Vagina (tissue), 2 donors: ENCODE measurements around the gene NEB. TPM values are rescaled to one million over a fixed set of nuclear protein-coding genes. Genes with fewer than 3 reads are reported as not detected.
"Not testable (repeated sequence)": the region's sequence is repeated elsewhere in the genome, so short reads cannot be mapped to it uniquely, and the experiment has no call there.

Experiments used
- DNase-seq, 2 donors: peaks; one replicate each; pipeline ENCODE4 v3.0.0-alpha.2; 2017; ENCODE audit errors: extremely low spot score in 2 of 2
- H3K27ac ChIP-seq: fragments of 200-600 bp; sonication (generic); one replicate; pipeline ENCODE4 v1.5.1; 2019
- H3K27me3 ChIP-seq: fragments of 200-600 bp; sonication (generic); one replicate; pipeline ENCODE4 v1.5.1; 2019
- H3K36me3 ChIP-seq, 2 donors: fragments of 200-600 bp; sonication (generic); one replicate each; pipeline ENCODE4 v1.5.1; 2017 to 2019
- H3K4me1 ChIP-seq: fragments of 200-600 bp; sonication (generic); one replicate; pipeline ENCODE4 v1.5.1; 2019
- H3K4me3 ChIP-seq, 2 donors: fragments of 200-600 bp; sonication (generic); 1 replicate in 1 of 2; 2 replicates in 1 of 2; pipeline ENCODE4 v1.5.1; 2016 to 2019
- H3K9me3 ChIP-seq: fragments of 200-600 bp; sonication (generic); one replicate; pipeline ENCODE4 v1.5.1; 2019
- POLR2A ChIP-seq, 2 donors: fragments of 450-650 bp; IDR thresholded peaks; one replicate each; pipeline ENCODE4 v1.6.1; 2017; ENCODE audit warnings: antibody characterized with exemption in 2 of 2, mild to moderate bottlenecking in 2 of 2, moderate library complexity in 2 of 2
- POLR2AphosphoS5 ChIP-seq, 2 donors: sonication (generic); formaldehyde crosslinking; IDR thresholded peaks; one replicate each; pipeline ENCODE4 v1.9.0; 2017; ENCODE audit warnings: antibody characterized with exemption in 2 of 2, mild to moderate bottlenecking in 2 of 2, low read depth in 1 of 2; ENCODE audit not compliant: insufficient read depth in 1 of 2
- intact Hi-C: fragments of 100-400 bp; cut with DNase I; formaldehyde crosslinking; loops from one replicate; pipeline ENCODE4 v1.15.1; 2023
- total RNA-seq: library from RNA; depleted of rRNA; stranded (reverse); fragments of >200 nt; gene quantifications from one replicate; pipeline ENCODE4 v1.2.3, GENCODE V29; 2016
- TF ChIP-seq, protein P1 (sequence below), 3 experiments: fragments of 450-650 bp in 2 of 3; fragments of 200-600 bp in 1 of 3; sonication (generic) in 1 of 3; IDR thresholded peaks; one replicate each; pipeline ENCODE4 v1.5.1; 2017 to 2019; ENCODE audit warnings: antibody characterized with exemption in 3 of 3, mild to moderate bottlenecking in 2 of 3, moderate library complexity in 2 of 3

NEB gene
- total RNA-seq, 1 donor from 2014 or later = 0.98 TPM

DNA sequence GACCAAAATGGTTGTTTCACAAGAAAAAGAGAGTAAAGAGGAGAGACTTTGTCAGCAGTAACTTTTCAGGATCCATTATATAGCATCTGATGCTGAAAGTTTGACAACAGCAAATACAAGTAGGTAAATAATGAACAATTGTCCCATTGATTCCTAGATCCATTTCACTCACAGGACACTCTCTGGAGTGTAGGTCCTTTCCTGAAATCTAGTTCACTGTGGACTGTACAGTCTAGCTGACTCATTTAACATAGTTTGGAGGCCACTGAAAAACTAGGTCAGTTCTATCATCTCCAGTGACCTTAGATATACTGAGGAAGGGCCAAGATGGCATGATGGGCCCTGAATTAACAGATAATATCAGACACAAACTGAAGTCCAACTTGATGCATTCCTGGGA is 19.3 kb upstream of the NEB start:
- no peaks in the 10 kb centered on the region for H3K4me1 ChIP-seq
- no peak for TF ChIP-seq POLR2AphosphoS5 (IDR thresholded peaks at IDR 0.05; ENCODE audit: insufficient read depth in 1 of 2, low read depth in 1 of 2)
- TF ChIP-seq, protein P1, sequence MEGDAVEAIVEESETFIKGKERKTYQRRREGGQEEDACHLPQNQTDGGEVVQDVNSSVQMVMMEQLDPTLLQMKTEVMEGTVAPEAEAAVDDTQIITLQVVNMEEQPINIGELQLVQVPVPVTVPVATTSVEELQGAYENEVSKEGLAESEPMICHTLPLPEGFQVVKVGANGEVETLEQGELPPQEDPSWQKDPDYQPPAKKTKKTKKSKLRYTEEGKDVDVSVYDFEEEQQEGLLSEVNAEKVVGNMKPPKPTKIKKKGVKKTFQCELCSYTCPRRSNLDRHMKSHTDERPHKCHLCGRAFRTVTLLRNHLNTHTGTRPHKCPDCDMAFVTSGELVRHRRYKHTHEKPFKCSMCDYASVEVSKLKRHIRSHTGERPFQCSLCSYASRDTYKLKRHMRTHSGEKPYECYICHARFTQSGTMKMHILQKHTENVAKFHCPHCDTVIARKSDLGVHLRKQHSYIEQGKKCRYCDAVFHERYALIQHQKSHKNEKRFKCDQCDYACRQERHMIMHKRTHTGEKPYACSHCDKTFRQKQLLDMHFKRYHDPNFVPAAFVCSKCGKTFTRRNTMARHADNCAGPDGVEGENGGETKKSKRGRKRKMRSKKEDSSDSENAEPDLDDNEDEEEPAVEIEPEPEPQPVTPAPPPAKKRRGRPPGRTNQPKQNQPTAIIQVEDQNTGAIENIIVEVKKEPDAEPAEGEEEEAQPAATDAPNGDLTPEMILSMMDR (IDR thresholded peaks at IDR 0.05) = no peak
- TF ChIP-seq POLR2A (IDR thresholded peaks at IDR 0.05) = no peak
- intact Hi-C loops = no loop called here
- H3K36me3 ChIP-seq = no peaks in the 10 kb centered on the region
- H3K4me3 ChIP-seq = no peak overlapping the region
- no peaks in the 10 kb centered on the region for H3K27me3 ChIP-seq
- H3K9me3 ChIP-seq = no peaks in the 10 kb centered on the region
- no peak for DNase-seq
- H3K27ac ChIP-seq = no peak overlapping the region

DNA sequence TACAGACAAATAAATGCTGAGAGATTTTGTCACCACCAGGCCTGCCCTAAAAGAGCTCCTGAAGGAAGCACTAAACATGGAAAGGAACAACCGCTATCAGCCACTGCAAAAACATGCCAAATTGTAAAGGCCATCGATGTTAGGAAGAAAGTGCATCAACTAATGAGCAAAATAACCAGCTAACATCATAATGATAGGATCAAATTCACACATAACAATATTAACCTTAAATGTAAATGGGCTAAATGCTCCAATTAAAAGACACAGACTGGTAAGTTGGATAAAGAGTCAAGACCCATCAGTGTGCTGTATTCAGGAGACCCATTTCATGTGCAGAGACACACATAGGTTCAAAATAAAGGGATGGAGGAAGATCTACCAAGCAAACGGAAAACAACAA is 11.0 kb upstream of the NEB start:
- H3K27ac ChIP-seq, H3K4me3 ChIP-seq, intact Hi-C loops, H3K36me3 ChIP-seq, H3K9me3 ChIP-seq, H3K27me3 ChIP-seq, H3K4me1 ChIP-seq, DNase-seq: not testable (repeated sequence)

DNA sequence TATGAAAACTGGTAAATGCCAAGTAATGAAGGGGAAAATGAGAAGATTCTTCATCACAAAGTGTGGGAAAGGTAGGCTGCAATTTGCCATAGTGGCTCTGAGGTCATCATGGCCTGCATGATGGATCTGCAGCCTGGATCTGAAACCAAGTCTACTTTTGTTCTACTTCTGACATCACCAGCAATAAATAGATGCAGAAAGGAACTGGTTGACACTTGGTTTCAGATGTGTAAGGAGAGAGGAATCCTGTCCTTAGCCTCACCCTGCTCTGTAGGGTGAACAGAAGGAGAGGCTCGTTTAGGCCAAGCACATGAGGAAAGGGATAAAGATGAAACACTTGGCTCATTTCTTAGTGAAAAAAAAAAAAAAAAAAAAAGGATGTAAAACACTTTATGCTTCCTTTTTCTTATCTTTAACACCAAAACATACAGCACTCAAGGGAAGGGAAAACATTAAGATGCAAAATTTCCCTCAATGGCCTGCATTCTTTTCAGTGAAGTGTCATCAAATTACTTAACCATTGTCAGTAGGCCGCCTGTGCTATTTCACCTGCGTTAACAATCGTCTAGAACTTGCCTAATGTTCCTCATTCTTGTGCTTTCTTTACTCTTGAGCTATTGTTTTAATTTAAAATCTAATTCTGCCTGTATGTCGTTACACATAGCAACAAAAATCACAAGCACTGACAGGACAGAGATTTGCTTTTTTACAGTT is 3.9 kb downstream of the NEB start:
- no peak for DNase-seq
- TF ChIP-seq, protein P1 (IDR thresholded peaks at IDR 0.05) = no peak
- TF ChIP-seq POLR2AphosphoS5 (IDR thresholded peaks at IDR 0.05; ENCODE audit: insufficient read depth in 1 of 2, low read depth in 1 of 2) (no peak), POLR2A (IDR thresholded peaks at IDR 0.05) (no peak)
- H3K27ac ChIP-seq = no peak overlapping the region
- H3K4me1 ChIP-seq = no peaks in the 10 kb centered on the region
- H3K9me3 ChIP-seq = no peaks in the 10 kb centered on the region
- no peaks in the 10 kb centered on the region for H3K27me3 ChIP-seq
- no peak overlapping the region for H3K4me3 ChIP-seq
- intact Hi-C loops = no loop called here
- no peaks in the 10 kb centered on the region for H3K36me3 ChIP-seq

DNA sequence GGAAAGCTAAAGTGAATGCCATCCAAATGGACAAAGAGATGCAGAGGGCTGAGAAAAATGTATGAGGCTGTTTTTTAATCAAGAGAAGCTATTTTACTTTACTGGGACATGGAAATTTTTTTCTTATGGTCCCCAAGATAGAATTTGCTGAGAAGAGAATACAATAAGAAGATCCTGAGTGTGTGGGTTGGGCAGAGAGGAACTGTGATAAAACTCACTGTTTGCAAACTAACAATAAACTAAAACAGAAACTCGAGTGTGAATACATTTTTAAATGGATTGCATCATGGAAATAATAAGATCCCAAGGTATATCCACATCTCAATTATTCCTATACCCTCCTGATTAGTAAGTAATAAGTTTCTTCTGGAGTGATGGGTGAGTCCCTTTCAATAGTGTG is 4.4 kb downstream of the NEB start:
- Histone ChIP-seq H3K36me3 (no peaks in the 10 kb centered on the region), H3K4me3 (no peak overlapping the region), H3K27ac (no peak overlapping the region), H3K27me3 (no peaks in the 10 kb centered on the region), H3K9me3 (no peaks in the 10 kb centered on the region), H3K4me1 (no peaks in the 10 kb centered on the region)
- TF ChIP-seq POLR2A (IDR thresholded peaks at IDR 0.05) = no peak
- TF ChIP-seq POLR2AphosphoS5 (IDR thresholded peaks at IDR 0.05; ENCODE audit: insufficient read depth in 1 of 2, low read depth in 1 of 2) = no peak
- TF ChIP-seq, protein P1 (IDR thresholded peaks at IDR 0.05) = no peak
- intact Hi-C loops = no loop called here
- DNase-seq = no peak

DNA sequence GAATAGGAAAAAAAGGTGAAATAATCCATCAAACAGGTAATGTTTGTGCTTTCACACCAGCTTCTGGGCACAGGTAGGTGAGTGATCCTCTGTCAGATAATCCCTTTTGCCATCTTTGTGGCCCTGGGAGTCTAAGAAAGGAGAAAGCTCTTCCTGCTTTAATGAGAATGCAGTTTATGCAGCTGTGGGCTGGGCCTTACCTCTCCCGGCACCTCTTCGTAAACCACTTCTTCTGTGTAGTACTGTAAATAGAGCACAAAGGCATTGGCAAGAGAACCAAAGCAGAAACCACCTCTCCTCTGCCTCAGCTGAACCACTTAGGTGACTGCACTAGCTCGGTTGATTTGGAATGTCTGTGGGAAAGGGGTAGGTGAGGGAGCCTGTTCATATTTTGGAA is 4.9 kb downstream of the NEB start:
- Histone ChIP-seq H3K27me3 (no peaks in the 10 kb centered on the region), H3K4me1 (no peaks in the 10 kb centered on the region), H3K27ac (no peak overlapping the region), H3K9me3 (no peaks in the 10 kb centered on the region), H3K4me3 (no peak overlapping the region), H3K36me3 (no peaks in the 10 kb centered on the region)
- DNase-seq = no peak
- TF ChIP-seq POLR2AphosphoS5 (IDR thresholded peaks at IDR 0.05; ENCODE audit: insufficient read depth in 1 of 2, low read depth in 1 of 2) (no peak), POLR2A (IDR thresholded peaks at IDR 0.05) (no peak)
- TF ChIP-seq, protein P1 (IDR thresholded peaks at IDR 0.05) = no peak
- intact Hi-C loops = no loop called here
